ENCODE data around the gene IL17C. TPM values are rescaled to one million over a fixed set of nuclear protein-coding genes. Genes with fewer than 3 reads are reported as not detected.

Gene IL17C
- total and polyA plus RNA-seq, 10 of the 15 experiments (the other 5 are each of a cell fraction or from before 2014, with no cell fraction given): not detected

- TF ChIP-seq SKIL (IDR thresholded peaks at IDR 0.05; ENCODE audit: low read depth, poor library complexity, severe bottlenecking) (no peak), LARP7 (IDR thresholded peaks at IDR 0.05) (no peak), TBL1XR1 (IDR thresholded peaks at IDR 0.05; ENCODE audit: low read depth, low read length) (no peak), SUZ12 (IDR thresholded peaks at IDR 0.05; ENCODE audit: unreplicated experiment) (no peak), ATF7 (IDR thresholded peaks at IDR 0.05; ENCODE audit: low read depth) (no peak), CBX3 (IDR thresholded peaks at IDR 0.05; ENCODE audit: borderline replicate concordance, low read depth) (no peak), CHD4 (IDR thresholded peaks at IDR 0.05) (no peak), GATAD2B (conservative IDR thresholded peaks at IDR 0.05; ENCODE audit: low read depth) (no peak), EP300 (IDR thresholded peaks at IDR 0.05; ENCODE audit: borderline replicate concordance in 1 of 2, control insufficient read depth in 1 of 2, low read depth in 2 of 2, low read length in 2 of 2) (no peak), EED (IDR thresholded peaks at IDR 0.05; ENCODE audit: low read depth) (no peak), BHLHE40 (IDR thresholded peaks at IDR 0.05; ENCODE audit: borderline replicate concordance in 1 of 2, low read depth in 2 of 2, low read length in 1 of 2) (no peak), IKZF1 (conservative IDR thresholded peaks at IDR 0.05) (no peak), NFIC (IDR thresholded peaks at IDR 0.05; ENCODE audit: low read depth, low read length) (no peak), MTA2 (IDR thresholded peaks at IDR 0.05; ENCODE audit: low read depth) (no peak), CHD2 (IDR thresholded peaks at IDR 0.05; ENCODE audit: borderline replicate concordance, low read depth, low read length) (no peak), IRF5 (IDR thresholded peaks at IDR 0.05; ENCODE audit: borderline replicate concordance) (no peak), POU2F2 (IDR thresholded peaks at IDR 0.05; ENCODE audit: borderline replicate concordance, low read depth, low read length) (no peak), MTA3 (IDR thresholded peaks at IDR 0.05; ENCODE audit: borderline replicate concordance, low read length) (no peak), ATF2 (IDR thresholded peaks at IDR 0.05; ENCODE audit: low read length) (no peak)
- H3K36me3 ChIP-seq (ENCODE audit: control insufficient read depth in 2 of 2, insufficient read depth in 2 of 2, low read length in 1 of 2): no peaks in the 10 kb centered on the region
- ChIA-PET SMC1A (ENCODE audit: uncharacterized antibody, unreplicated experiment) (interaction anchor here (0.8 to 3.1 kb wide), 7 partner anchors 9 to 53 kb away, joined by 3 to 13 read pairs (median 4); partner anchors contain the start of gene MVD), CTCF (interaction anchor here (1.0 to 3.4 kb wide), 10 partner anchors 10 to 120 kb away, joined by 3 to 26 read pairs (median 6); no protein-coding TSS in a partner anchor), POLR2A (interaction anchor here (0.7 to 2.5 kb wide), 7 partner anchors 9 to 110 kb away, joined by 3 to 12 read pairs (median 6); partner anchors contain the start of genes CYBA, MVD and ZC3H18), RAD21 (ENCODE audit: unreplicated experiment) (interaction anchor here (1.0 to 2.5 kb wide), 6 partner anchors 16 to 45 kb away, joined by 4 to 10 read pairs (median 7); no protein-coding TSS in a partner anchor)
- ATAC-seq: no peak
- DNase-seq (ENCODE audit: low read depth, low spot score): no peak
- BruUV-seq (replicated peaks): no TSS peak
- no peaks in the 10 kb centered on the region for H3K9me3 ChIP-seq (replicated peaks; ENCODE audit: control insufficient read depth, insufficient read depth, low read length)
- H3K27me3 ChIP-seq (replicated peaks in 1 of 2; ENCODE audit: control insufficient read depth in 2 of 2, insufficient read depth in 2 of 2, low read length in 1 of 2): no peaks in the 10 kb centered on the region
- H3K4me1 ChIP-seq (ENCODE audit: control insufficient read depth, insufficient read depth, low read length): peaks cover 37% of the 10 kb centered on the region
- peak overlapping the region; percentile 92 for H3K27ac ChIP-seq (ENCODE audit: control insufficient read depth, insufficient read depth)
- no peak for FAIRE-seq
- in situ Hi-C loops (cut with MboI): no loop called here
- peak overlapping the region; percentile 65 for H3K4me3 ChIP-seq
- H3K4me2 ChIP-seq (ENCODE audit: control insufficient read depth, insufficient read depth): peak overlapping the region; percentile 88
- H3K79me2 ChIP-seq (ENCODE audit: control insufficient read depth, insufficient read depth, low read length): no peaks in the 10 kb centered on the region; the same call in 1 of the 2 replicates
- H4K20me1 ChIP-seq (ENCODE audit: control insufficient read depth, insufficient read depth): no peaks in the 10 kb centered on the region
- H2AFZ ChIP-seq (ENCODE audit: control insufficient read depth, low read depth, low read length): peak overlapping the region; percentile 44; the same call in 1 of the 2 replicates
- 76% methylated on average over 5 of the region's 5 CpGs for WGBS (ENCODE audit: insufficient coverage, insufficient replicate concordance, low lambda C conversion rate, missing lambda C conversion rate)
- intact Hi-C loops (cut with micrococcal nuclease; ENCODE audit: unreplicated experiment): loop anchor here (1.0 to 2.0 kb wide), 3 partner anchors 17 to 30 kb away; partner anchors contain the start of genes CYBA and MVD
- H3K9ac ChIP-seq (ENCODE audit: control insufficient read depth, insufficient read depth, low read length): peak overlapping the region; percentile 77; the same call in 1 of the 2 replicates
Observed at GRCh38 chr16:88680554-88681083, 42.2 kb downstream of the IL17C start.
